Measurements from ENCODE around the gene GTF2E1. TPM values are rescaled to one million over a fixed set of nuclear protein-coding genes. Genes with fewer than 3 reads are reported as not detected.

GTF2E1 gene
- total and polyA plus RNA-seq, 10 of the 15 experiments (the other 5 are each of a cell fraction or from before 2014, with no cell fraction given) = 9.2 to 24.9 (median 16.2) TPM

- no peak for TF ChIP-seq STAT3 (IDR thresholded peaks at IDR 0.05; ENCODE audit: low read depth, low read length)
- no peak for TF ChIP-seq BACH1 (IDR thresholded peaks at IDR 0.05; ENCODE audit: borderline replicate concordance)
These were observed 24.0 kb downstream of the GTF2E1 start (continued) for GRCh38 chr3:120766576-120766975.

GRCh38 chr3:120767106-120767505 is 24.6 kb downstream of the GTF2E1 start:
- no peak overlapping the region for H2AFZ ChIP-seq (ENCODE audit: control insufficient read depth, low read depth, low read length)
- ChIA-PET POLR2A (interaction anchor here (1.3 kb wide), 1 partner anchor 169 kb away, joined by 5 read pairs; no protein-coding TSS in a partner anchor), SMC1A (ENCODE audit: uncharacterized antibody, unreplicated experiment) (interaction anchor here (0.7 to 4.8 kb wide), 6 partner anchors 14 to 199 kb away, joined by 3 to 20 read pairs (median 5); partner anchors contain the start of gene HGD), RAD21 (ENCODE audit: unreplicated experiment) (interaction anchor here (2.2 to 6.0 kb wide), 2 partner anchors 26 to 171 kb away, joined by 10 to 30 read pairs; partner anchors contain the start of genes GTF2E1, NDUFB4 and RABL3), CTCF (interaction anchor here (1.1 to 2.1 kb wide), 2 partner anchors 13 to 28 kb away, joined by 4 to 11 read pairs; no protein-coding TSS in a partner anchor)
- DNase-seq (ENCODE audit: low read depth, low spot score) = no peak
- H3K27me3 ChIP-seq (replicated peaks in 1 of 2; ENCODE audit: control insufficient read depth in 2 of 2, insufficient read depth in 2 of 2, low read length in 1 of 2) = no peaks in the 10 kb centered on the region
- no peak overlapping the region for H3K27ac ChIP-seq (ENCODE audit: control insufficient read depth, insufficient read depth)
- H3K79me2 ChIP-seq (ENCODE audit: control insufficient read depth, insufficient read depth, low read length) = peaks cover 49% of the 10 kb centered on the region
- no peaks in the 10 kb centered on the region for H3K9me3 ChIP-seq (replicated peaks; ENCODE audit: control insufficient read depth, insufficient read depth, low read length)
- ATAC-seq = no peak
- intact Hi-C loops (cut with micrococcal nuclease; ENCODE audit: unreplicated experiment) = no loop called here
- H4K20me1 ChIP-seq (ENCODE audit: control insufficient read depth, insufficient read depth) = no peaks in the 10 kb centered on the region
- in situ Hi-C loops (cut with MboI) = no loop called here
- FAIRE-seq = no peak
- H3K4me1 ChIP-seq (ENCODE audit: control insufficient read depth, insufficient read depth, low read length) = peaks cover 18% of the 10 kb centered on the region
- H3K4me2 ChIP-seq (ENCODE audit: control insufficient read depth, insufficient read depth) = no peak overlapping the region
- peaks cover 0 to 3% of the 10 kb centered on the region in 2 experiments; a peak in 1 of 4 replicates for H3K36me3 ChIP-seq (ENCODE audit: control insufficient read depth in 2 of 2, insufficient read depth in 2 of 2, low read length in 1 of 2)
- 50% methylated on average over 1 of the region's 1 CpG for WGBS (ENCODE audit: insufficient coverage, insufficient replicate concordance, low lambda C conversion rate, missing lambda C conversion rate)
- H3K9ac ChIP-seq (ENCODE audit: control insufficient read depth, insufficient read depth, low read length) = no peak overlapping the region
- no peak overlapping the region for H3K4me3 ChIP-seq
- BruUV-seq (replicated peaks) = no TSS peak
- TF ChIP-seq KDM1A (IDR thresholded peaks at IDR 0.05; ENCODE audit: borderline replicate concordance) (no peak), ZBTB11 (CRISPR knock-in tag; IDR thresholded peaks at IDR 0.05) (no peak), CHD2 (IDR thresholded peaks at IDR 0.05; ENCODE audit: borderline replicate concordance, low read depth, low read length) (no peak), JUND (IDR thresholded peaks at IDR 0.05; ENCODE audit: low read depth, low read length) (no peak), SMARCA5 (IDR thresholded peaks at IDR 0.05) (no peak), ZNF622 (IDR thresholded peaks at IDR 0.05) (no peak), TARDBP (IDR thresholded peaks at IDR 0.05; ENCODE audit: borderline replicate concordance) (no peak), BCL3 (IDR thresholded peaks at IDR 0.05; ENCODE audit: borderline replicate concordance, insufficient read depth, low read depth, low read length, poor library complexity, severe bottlenecking) (no peak), CTCF (IDR thresholded peaks at IDR 0.05 in 2 of 3, conservative IDR thresholded peaks at IDR 0.05 in 1 of 3; ENCODE audit: control insufficient read depth in 2 of 3, extremely low read depth in 1 of 3, insufficient read depth in 1 of 3, low read depth in 3 of 3, low read length in 3 of 3) (no peak), EZH2 (IDR thresholded peaks at IDR 0.05; ENCODE audit: borderline replicate concordance, control insufficient read depth, low read depth, low read length) (no peak)
